ENCODE results near the gene CHRNB4. TPM values are rescaled to one million over a fixed set of nuclear protein-coding genes. Genes with fewer than 3 reads are reported as not detected.

CHRNB4 gene
- total and polyA plus RNA-seq, 2 donors (not counting 3 experiments of a cell fraction or from before 2014, with no cell fraction given) = 0.08 TPM; not detected in 1

- TF ChIP-seq POLR2AphosphoS5 (IDR thresholded peaks at IDR 0.05; ENCODE audit: insufficient read depth, low read depth, low read length) = no peak
- TF ChIP-seq MYC (IDR thresholded peaks at IDR 0.05; ENCODE audit: low read depth, low read length) = no peak
- TF ChIP-seq CTCF (IDR thresholded peaks at IDR 0.05; ENCODE audit: extremely low read depth in 1 of 2, insufficient read depth in 1 of 2, low read depth in 1 of 2, low read length in 2 of 2) = no peak
- TF ChIP-seq MAX (IDR thresholded peaks at IDR 0.05; ENCODE audit: insufficient read depth, insufficient read length) = no peak
- Histone ChIP-seq H3K4me3 (replicated peaks in 1 of 3; ENCODE audit: insufficient read depth in 1 of 3, low read depth in 1 of 3, low read length in 3 of 3) (no peak overlapping the region), H4K20me1 (replicated peaks; ENCODE audit: control insufficient read depth, extremely low read depth, insufficient read depth, low read length) (no peaks in the 10 kb centered on the region), H3K9ac (replicated peaks; ENCODE audit: extremely low read depth, insufficient read depth, low read length) (no peak overlapping the region), H3K4me2 (ENCODE audit: insufficient read depth, low read length) (no peak overlapping the region), H3K9me3 (replicated peaks; ENCODE audit: control insufficient read depth, insufficient read depth, low read length) (no peaks in the 10 kb centered on the region), H3K4me1 (ENCODE audit: control insufficient read depth, extremely low read depth, insufficient read depth, low read length) (no peaks in the 10 kb centered on the region), H2AFZ (ENCODE audit: low read depth, low read length) (no peak overlapping the region), H3K79me2 (ENCODE audit: control insufficient read depth, insufficient read depth, low read length) (no peaks in the 10 kb centered on the region), H3K9me1 (replicated peaks; ENCODE audit: control insufficient read depth, extremely low read depth, insufficient read depth, low read length) (no peaks in the 10 kb centered on the region), H3K27ac (ENCODE audit: insufficient read depth, low read depth, low read length) (no peak overlapping the region), H3K36me3 (ENCODE audit: control insufficient read depth in 2 of 2, extremely low read depth in 1 of 2, insufficient read depth in 2 of 2, low read length in 2 of 2) (no peaks in the 10 kb centered on the region), H3K27me3 (ENCODE audit: control insufficient read depth in 2 of 2, insufficient read depth in 2 of 2, low read length in 2 of 2) (no peaks in the 10 kb centered on the region)
- FAIRE-seq = no peak
- POLR2A ChIA-PET = no interaction called here
- intact Hi-C loops (cut with micrococcal nuclease) (no loop called here), dilution Hi-C loops (cut with MboI; ENCODE audit: extremely low pct_ligation_motif_present, low sequenced_read_pairs) (no loop called here)
- no peak for DNase-seq (ENCODE audit: low read depth, low spot score)
- no TSS peak for BruUV-seq (replicated peaks)
- CTCF ChIA-PET = interaction anchor here (1.0 to 1.4 kb wide), 2 partner anchors 16 to 78 kb away, joined by 3 read pairs; no protein-coding TSS in a partner anchor
Measured at GRCh38 chr15:78675206-78675605, 34.2 kb upstream of the CHRNB4 start.

GRCh38 chr15:78673917-78674444, 33.0 kb upstream of the CHRNB4 start:
- TF ChIP-seq CTCF (IDR thresholded peaks at IDR 0.05; ENCODE audit: extremely low read depth in 1 of 2, insufficient read depth in 1 of 2, low read depth in 1 of 2, low read length in 2 of 2) (no peak), POLR2A (IDR thresholded peaks at IDR 0.05; ENCODE audit: low read depth, low read length) (no peak), MYC (IDR thresholded peaks at IDR 0.05; ENCODE audit: low read depth, low read length) (no peak)
- dilution Hi-C loops (cut with MboI; ENCODE audit: extremely low pct_ligation_motif_present, low sequenced_read_pairs) = no loop called here
- Histone ChIP-seq H3K4me1 (ENCODE audit: control insufficient read depth, extremely low read depth, insufficient read depth, low read length) (no peaks in the 10 kb centered on the region), H3K79me2 (ENCODE audit: control insufficient read depth, insufficient read depth, low read length) (no peaks in the 10 kb centered on the region), H3K36me3 (ENCODE audit: control insufficient read depth in 2 of 2, extremely low read depth in 1 of 2, insufficient read depth in 2 of 2, low read length in 2 of 2) (no peaks in the 10 kb centered on the region), H3K4me3 (replicated peaks in 1 of 3; ENCODE audit: insufficient read depth in 1 of 3, low read depth in 1 of 3, low read length in 3 of 3) (no peak overlapping the region), H3K27me3 (ENCODE audit: control insufficient read depth in 2 of 2, insufficient read depth in 2 of 2, low read length in 2 of 2) (peaks cover 0 to 1% of the 10 kb centered on the region in 2 experiments), H4K20me1 (replicated peaks; ENCODE audit: control insufficient read depth, extremely low read depth, insufficient read depth, low read length) (no peaks in the 10 kb centered on the region), H2AFZ (ENCODE audit: low read depth, low read length) (no peak overlapping the region), H3K4me2 (ENCODE audit: insufficient read depth, low read length) (no peak overlapping the region), H3K27ac (ENCODE audit: insufficient read depth, low read depth, low read length) (no peak overlapping the region), H3K9ac (replicated peaks; ENCODE audit: extremely low read depth, insufficient read depth, low read length) (no peak overlapping the region), H3K9me3 (replicated peaks; ENCODE audit: control insufficient read depth, insufficient read depth, low read length) (no peaks in the 10 kb centered on the region), H3K9me1 (replicated peaks; ENCODE audit: control insufficient read depth, extremely low read depth, insufficient read depth, low read length) (no peaks in the 10 kb centered on the region)
- DNase-seq (ENCODE audit: low read depth, low spot score) (no peak), FAIRE-seq (no peak)
- intact Hi-C loops (cut with micrococcal nuclease) = no loop called here
- ChIA-PET CTCF (no interaction called here), POLR2A (no interaction called here)
- no TSS peak for BruUV-seq (replicated peaks)

Measured in endothelial cell of umbilical vein (primary cell).